ENCODE results near the gene LKAAEAR1.

Gene LKAAEAR1

DNA sequence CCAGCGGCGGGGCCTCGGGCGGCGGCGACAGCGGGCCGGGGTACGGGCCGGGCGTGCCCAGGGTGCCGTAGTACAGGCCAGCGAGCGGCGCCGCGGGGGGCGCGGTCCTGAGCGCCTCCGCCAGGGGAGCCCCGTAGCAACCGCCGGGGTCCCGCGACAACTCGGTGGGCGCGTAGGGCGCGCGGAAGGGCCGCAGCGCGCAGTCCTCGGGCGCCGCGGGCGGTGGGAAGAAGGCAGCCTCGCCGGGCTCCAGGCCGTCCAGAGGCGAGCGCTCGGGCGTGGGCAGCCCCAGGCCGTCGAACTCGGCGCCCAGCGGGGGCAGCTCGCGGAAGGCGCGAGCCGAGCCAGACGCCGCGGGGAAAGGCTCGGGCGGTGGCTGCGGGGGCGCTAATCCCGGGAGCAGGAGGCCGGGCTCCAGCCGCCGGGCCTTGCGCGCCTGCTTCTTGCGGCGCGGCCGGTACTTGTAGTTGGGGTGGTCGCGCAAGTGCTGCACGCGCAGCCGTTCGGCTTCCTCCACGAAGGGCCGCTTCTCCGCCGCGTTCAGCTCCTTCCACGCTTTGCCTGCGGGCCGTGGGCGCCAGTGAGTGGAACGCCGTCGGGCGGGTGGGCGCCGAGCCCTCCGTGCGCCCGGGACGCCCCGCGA is 35.7 kb downstream of the LKAAEAR1 start:
- TF ChIP-seq, protein P1, sequence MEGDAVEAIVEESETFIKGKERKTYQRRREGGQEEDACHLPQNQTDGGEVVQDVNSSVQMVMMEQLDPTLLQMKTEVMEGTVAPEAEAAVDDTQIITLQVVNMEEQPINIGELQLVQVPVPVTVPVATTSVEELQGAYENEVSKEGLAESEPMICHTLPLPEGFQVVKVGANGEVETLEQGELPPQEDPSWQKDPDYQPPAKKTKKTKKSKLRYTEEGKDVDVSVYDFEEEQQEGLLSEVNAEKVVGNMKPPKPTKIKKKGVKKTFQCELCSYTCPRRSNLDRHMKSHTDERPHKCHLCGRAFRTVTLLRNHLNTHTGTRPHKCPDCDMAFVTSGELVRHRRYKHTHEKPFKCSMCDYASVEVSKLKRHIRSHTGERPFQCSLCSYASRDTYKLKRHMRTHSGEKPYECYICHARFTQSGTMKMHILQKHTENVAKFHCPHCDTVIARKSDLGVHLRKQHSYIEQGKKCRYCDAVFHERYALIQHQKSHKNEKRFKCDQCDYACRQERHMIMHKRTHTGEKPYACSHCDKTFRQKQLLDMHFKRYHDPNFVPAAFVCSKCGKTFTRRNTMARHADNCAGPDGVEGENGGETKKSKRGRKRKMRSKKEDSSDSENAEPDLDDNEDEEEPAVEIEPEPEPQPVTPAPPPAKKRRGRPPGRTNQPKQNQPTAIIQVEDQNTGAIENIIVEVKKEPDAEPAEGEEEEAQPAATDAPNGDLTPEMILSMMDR (IDR thresholded peaks at IDR 0.05; ENCODE audit: low read depth, low read length), result no peak
- H3K9me3 ChIP-seq, result no peaks in the 10 kb centered on the region
- peaks cover 10% of the 10 kb centered on the region for H3K27me3 ChIP-seq
- peak overlapping the region; percentile 53 for H3K4me3 ChIP-seq (ENCODE audit: low read depth, low read length)
- DNase-seq, result peak; percentile 41
- H3K4me1 ChIP-seq, result peaks cover 42% of the 10 kb centered on the region
- no peaks in the 10 kb centered on the region for H3K36me3 ChIP-seq

DNA sequence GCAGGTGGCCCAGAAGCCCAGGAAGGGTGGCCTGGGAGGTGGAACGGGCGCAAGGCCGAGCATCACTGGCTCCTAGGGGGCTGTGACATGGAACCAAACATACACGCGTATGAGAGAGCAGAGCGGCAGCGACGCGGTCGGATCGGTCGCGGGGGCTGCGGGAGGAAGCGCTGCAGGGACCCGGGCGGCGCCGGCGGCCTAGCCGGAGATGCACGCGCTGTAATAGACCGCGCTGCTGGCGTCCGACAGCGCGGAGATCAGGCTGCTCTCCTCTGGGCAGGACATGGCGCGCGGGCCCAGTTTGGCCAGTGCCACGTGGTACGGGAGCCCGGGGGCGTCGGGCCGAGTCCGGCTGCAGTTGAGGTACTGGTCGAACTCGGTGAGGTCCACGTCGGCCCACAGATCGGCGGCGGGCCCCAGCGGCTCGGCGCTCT is 36.2 kb downstream of the LKAAEAR1 start:
- H3K9me3 ChIP-seq, result no peaks in the 10 kb centered on the region
- peak; percentile 31 for DNase-seq
- no peaks in the 10 kb centered on the region for H3K36me3 ChIP-seq
- peak overlapping the region; percentile 53 for H3K4me3 ChIP-seq (ENCODE audit: low read depth, low read length)
- H3K4me1 ChIP-seq, result peaks cover 39% of the 10 kb centered on the region
- peaks cover 10% of the 10 kb centered on the region for H3K27me3 ChIP-seq
- TF ChIP-seq, protein P1 (IDR thresholded peaks at IDR 0.05; ENCODE audit: low read depth, low read length), result no peak

DNA sequence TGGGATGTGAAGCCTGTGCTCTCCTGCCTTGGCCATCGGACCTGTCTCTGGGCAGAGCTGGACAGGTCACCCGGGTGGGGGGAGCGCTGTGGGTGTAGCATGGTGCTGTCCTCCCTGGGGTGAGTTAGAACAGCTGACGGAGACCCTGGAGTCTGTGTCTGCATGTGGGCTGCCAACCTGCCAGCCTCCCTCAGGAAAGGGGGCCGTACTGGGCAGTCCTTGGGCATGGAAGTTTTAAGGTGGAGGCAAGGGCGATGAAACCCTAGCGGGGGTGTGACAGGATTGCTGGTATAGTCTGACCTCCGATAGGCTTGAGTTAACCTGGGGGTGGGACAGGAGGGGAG is 37.2 kb downstream of the LKAAEAR1 start:
- peak; percentile 16 for DNase-seq
- Histone ChIP-seq H3K36me3 (no peaks in the 10 kb centered on the region), H3K4me3 (ENCODE audit: low read depth, low read length) (no peak overlapping the region), H3K4me1 (peaks cover 29% of the 10 kb centered on the region), H3K27me3 (peaks cover 15% of the 10 kb centered on the region), H3K9me3 (no peaks in the 10 kb centered on the region)
- TF ChIP-seq, protein P1 (IDR thresholded peaks at IDR 0.05; ENCODE audit: low read depth, low read length), result no peak

DNA sequence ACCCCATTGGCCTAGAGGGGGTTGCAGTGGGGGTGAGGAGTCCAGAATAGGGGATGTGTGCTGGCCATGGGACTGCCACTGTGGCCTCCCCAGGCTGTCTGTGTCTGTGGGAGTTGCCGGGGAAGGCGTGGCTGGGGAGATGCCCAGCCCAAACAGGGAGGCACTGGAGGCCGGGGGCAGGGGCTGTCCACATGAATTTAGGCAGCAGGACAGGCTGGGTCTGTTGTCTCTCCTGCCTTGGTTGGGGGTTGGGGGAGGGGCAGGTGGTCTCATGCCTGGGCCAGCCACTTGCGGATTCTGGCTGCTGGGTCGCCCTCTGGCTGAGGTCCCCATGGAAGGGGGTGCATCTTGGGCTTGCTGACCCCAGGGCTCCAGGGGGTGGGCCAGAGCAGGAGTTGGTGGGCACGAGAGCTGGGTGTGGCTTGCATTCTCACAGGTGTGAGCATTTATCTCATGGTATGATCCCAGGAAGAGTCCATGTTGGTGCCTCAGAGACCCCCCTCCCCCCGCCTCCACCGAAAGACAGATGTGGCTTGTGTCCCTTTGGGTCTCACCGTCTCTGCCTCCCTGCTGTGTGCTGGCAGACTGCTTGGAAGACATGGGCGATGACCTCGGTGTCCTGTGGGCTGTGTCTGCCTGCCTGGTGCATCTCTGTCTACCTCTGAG is 38.7 kb downstream of the LKAAEAR1 start:
- no peaks in the 10 kb centered on the region for H3K36me3 ChIP-seq
- H3K4me1 ChIP-seq, result peaks cover 21% of the 10 kb centered on the region
- DNase-seq, result peak; percentile 30
- H3K27me3 ChIP-seq, result peaks cover 16% of the 10 kb centered on the region
- TF ChIP-seq, protein P1 (IDR thresholded peaks at IDR 0.05; ENCODE audit: low read depth, low read length), result no peak
- H3K4me3 ChIP-seq (ENCODE audit: low read depth, low read length), result no peak overlapping the region
- H3K9me3 ChIP-seq, result no peaks in the 10 kb centered on the region

DNA sequence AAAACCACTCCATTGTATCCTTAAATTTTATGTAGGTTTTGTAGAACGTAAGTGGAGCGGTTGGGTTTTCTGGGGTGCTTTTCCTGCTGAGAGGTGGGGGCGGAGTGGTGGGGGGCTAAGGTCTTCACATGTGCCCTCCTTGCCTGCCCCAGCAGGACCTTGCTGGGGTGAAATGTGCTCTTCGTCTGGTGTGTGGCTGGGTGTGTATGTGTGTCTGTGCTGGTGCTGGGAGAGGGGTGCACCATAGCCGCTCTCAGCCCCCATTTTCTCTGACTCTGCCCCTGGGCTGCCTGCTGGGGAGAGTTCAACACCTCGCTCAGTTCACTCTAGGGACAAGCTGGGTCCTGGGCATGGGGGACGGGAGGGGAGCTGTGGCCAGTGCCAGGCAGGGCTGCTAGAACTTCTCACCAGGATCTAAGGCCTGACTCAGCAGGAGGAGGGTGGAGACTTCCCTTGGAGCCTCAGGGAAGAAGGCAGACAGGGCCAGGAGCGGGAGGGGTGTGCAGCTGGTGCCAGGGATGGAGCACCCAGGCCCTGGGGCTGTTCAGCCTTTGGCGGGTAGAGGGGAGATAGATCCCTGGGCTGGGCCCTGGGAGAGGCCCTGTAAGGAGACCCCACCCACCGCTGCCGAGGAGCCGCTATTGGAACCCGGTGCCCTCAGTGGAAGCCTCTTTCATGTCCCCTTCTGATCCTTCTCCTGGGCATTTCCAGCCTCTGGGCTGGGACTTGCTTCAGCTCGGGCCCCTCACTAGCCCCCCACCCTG is 39.5 kb downstream of the LKAAEAR1 start:
- no peak overlapping the region for H3K4me3 ChIP-seq (ENCODE audit: low read depth, low read length)
- H3K9me3 ChIP-seq, result no peaks in the 10 kb centered on the region
- H3K27me3 ChIP-seq, result peaks cover 16% of the 10 kb centered on the region
- TF ChIP-seq, protein P1 (IDR thresholded peaks at IDR 0.05; ENCODE audit: low read depth, low read length), result no peak
- H3K4me1 ChIP-seq, result peaks cover 21% of the 10 kb centered on the region
- peak; percentile 68 for DNase-seq
- no peaks in the 10 kb centered on the region for H3K36me3 ChIP-seq

Measured in BE2C (cell line).